CD8-positive, alpha-beta memory T cell (primary cell): ENCODE data around the gene TTLL1. TPM values are rescaled to one million over a fixed set of nuclear protein-coding genes. Genes with fewer than 3 reads are reported as not detected.
"Not testable (repeated sequence)": the region's sequence is repeated elsewhere in the genome, so short reads cannot be mapped to it uniquely, and the experiment has no call there.

Source experiments
- CTCF ChIA-PET: fragments of 350-600 bp; sonication (Branson Sonifier 250); formaldehyde crosslinking; loops from one replicate; lab custom pipeline; 2021; ENCODE audit warnings: antibody characterized with exemption; lab: Charles Lee
- POLR2A ChIA-PET: fragments of 350-600 bp; sonication (Branson Sonifier 250); formaldehyde crosslinking; loops from one replicate; lab custom pipeline; 2021; ENCODE audit warnings: antibody characterized with exemption; lab: Charles Lee
- DNase-seq, 5 donors: peaks; one replicate each; pipeline versions ENCODE4 v3.0.0 to v3.0.0-alpha.2; 2020 to 2022; ENCODE audit warnings: mixed read lengths in 1 of 5
- H3K27ac ChIP-seq: one replicate; pipeline ENCODE4 v1.7.0; 2013; ENCODE audit warnings: low read depth, mild to moderate bottlenecking, low read length, moderate library complexity
- H3K27me3 ChIP-seq: 2 replicates; pipeline ENCODE4 v1.7.0; 2013; ENCODE audit warnings: low read length, mild to moderate bottlenecking; ENCODE audit not compliant: insufficient read depth, poor library complexity, severe bottlenecking
- H3K36me3 ChIP-seq: 2 replicates; pipeline ENCODE4 v1.7.0; 2013; ENCODE audit warnings: mild to moderate bottlenecking, low read length, moderate library complexity; ENCODE audit not compliant: insufficient read depth
- H3K4me1 ChIP-seq: 2 replicates; pipeline ENCODE4 v1.7.0; 2013; ENCODE audit warnings: mild to moderate bottlenecking, low read length, moderate library complexity; ENCODE audit not compliant: insufficient read depth
- H3K4me3 ChIP-seq: 2 replicates; pipeline ENCODE4 v1.7.0; 2013; ENCODE audit warnings: mild to moderate bottlenecking, low read length
- H3K9me3 ChIP-seq: 2 replicates; pipeline ENCODE4 v1.7.0; 2013; ENCODE audit warnings: mild to moderate bottlenecking, low read length
- H3K27ac Mint-ChIP-seq, 8 donors: one replicate each; pipeline ENCODE4 v1.8.0; 2020 to 2021; ENCODE audit warnings: mixed read lengths in 8 of 8, mild to moderate bottlenecking in 6 of 8, inconsistent platforms in 3 of 8, moderate library complexity in 3 of 8
- H3K27me3 Mint-ChIP-seq, 2 donors: one replicate each; pipeline ENCODE4 v1.8.0; 2020 to 2021; ENCODE audit warnings: mixed read lengths in 2 of 2, mild to moderate bottlenecking in 1 of 2, moderate library complexity in 1 of 2
- H3K36me3 Mint-ChIP-seq, 3 donors: one replicate each; pipeline ENCODE4 v1.8.0; 2020 to 2021; ENCODE audit warnings: mixed read lengths in 3 of 3, inconsistent platforms in 1 of 3, mild to moderate bottlenecking in 1 of 3
- H3K4me1 Mint-ChIP-seq, 3 donors: one replicate each; pipeline ENCODE4 v1.8.0; 2020 to 2021; ENCODE audit warnings: mixed read lengths in 3 of 3, inconsistent platforms in 1 of 3, mild to moderate bottlenecking in 1 of 3
- H3K4me3 Mint-ChIP-seq, 7 donors: one replicate each; pipeline ENCODE4 v1.8.0; 2020 to 2021; ENCODE audit warnings: mixed read lengths in 7 of 7, mild to moderate bottlenecking in 6 of 7, moderate library complexity in 4 of 7, inconsistent platforms in 2 of 7
- H3K9me3 Mint-ChIP-seq, 5 donors: one replicate each; pipeline ENCODE4 v1.8.0; 2020 to 2022; ENCODE audit warnings: mixed read lengths in 5 of 5, mild to moderate bottlenecking in 3 of 5, moderate library complexity in 2 of 5, inconsistent platforms in 1 of 5
- polyA plus RNA-seq: library from polyadenylated mRNA; unstranded; fragments of 300-500 nt; fragmentation: Illumina TruSeq; gene quantifications from one replicate; pipeline ENCODE4 v1.2.3, GENCODE V29; 2021
- total RNA-seq, 2 experiments: library from RNA; stranded (reverse); gene quantifications; one replicate each; pipeline ENCODE4 v1.2.3, GENCODE V29; 2021

Gene TTLL1
- total and polyA plus RNA-seq, 3 experiments from 2014 or later: 4.3 to 15.8 (median 5.0) TPM

- Mint-ChIP-seq H3K9me3 (no peaks in the 10 kb centered on the region), H3K27me3 (no peaks in the 10 kb centered on the region), H3K27ac (peak overlapping the region in 7 of 8 donors; percentile 4 to 96 (median 47)), H3K4me3 (no peak overlapping the region), H3K4me1 (peaks cover 64 to 82% (median 72%) of the 10 kb centered on the region in 3 donors), H3K36me3 (peaks cover 0 to 3% (median 2%) of the 10 kb centered on the region in 3 donors)
- DNase-seq: no peak
- Histone ChIP-seq H3K36me3 (no peaks in the 10 kb centered on the region), H3K9me3 (no peaks in the 10 kb centered on the region), H3K4me3 (no peak overlapping the region), H3K27me3 (no peaks in the 10 kb centered on the region), H3K4me1 (peaks cover 20% of the 10 kb centered on the region), H3K27ac (no peak overlapping the region)
- CTCF ChIA-PET: no interaction called here
- POLR2A ChIA-PET: interaction anchor here (0.5 to 0.6 kb wide), 2 partner anchors 9 to 22 kb away, joined by 3 to 7 read pairs; no protein-coding TSS in a partner anchor
Measured at GRCh38 chr22:43000441-43001175, 88.6 kb downstream of the TTLL1 start.

GRCh38 chr22:42997582-42998090 lies 91.6 kb downstream of the TTLL1 start:
- Histone ChIP-seq H3K27me3 (no peaks in the 10 kb centered on the region), H3K27ac (no peak overlapping the region), H3K4me1 (peaks cover 20% of the 10 kb centered on the region), H3K9me3 (no peaks in the 10 kb centered on the region), H3K36me3 (no peaks in the 10 kb centered on the region), H3K4me3 (no peak overlapping the region)
- peaks cover 47 to 74% (median 56%) of the 10 kb centered on the region in 3 donors for H3K4me1 Mint-ChIP-seq
- ChIA-PET CTCF (no interaction called here), POLR2A (interaction anchor here (0.6 kb wide), 1 partner anchor 1218 kb away, joined by 3 read pairs; no protein-coding TSS in a partner anchor)
- H3K4me3 Mint-ChIP-seq: peak overlapping the region in 1 of 7 donors; percentile 56
- H3K36me3 Mint-ChIP-seq: peaks cover 0 to 6% (median 4%) of the 10 kb centered on the region in 3 donors
- H3K9me3 Mint-ChIP-seq: no peaks in the 10 kb centered on the region
- H3K27ac Mint-ChIP-seq: peak overlapping the region in 5 of 8 donors; percentile 4 to 77 (median 54)
- DNase-seq: no peak
- H3K27me3 Mint-ChIP-seq: no peaks in the 10 kb centered on the region

GRCh38 chr22:42996646-42997365 lies 92.4 kb downstream of the TTLL1 start:
- CTCF ChIA-PET: no interaction called here
- Mint-ChIP-seq H3K4me1 (peaks cover 40 to 66% (median 48%) of the 10 kb centered on the region in 3 donors), H3K27me3 (no peaks in the 10 kb centered on the region), H3K4me3 (peak overlapping the region in 1 of 7 donors; percentile 65), H3K27ac (peak overlapping the region in 1 of 8 donors; percentile 72), H3K36me3 (peaks cover 0 to 7% (median 5%) of the 10 kb centered on the region in 3 donors), H3K9me3 (no peaks in the 10 kb centered on the region)
- Histone ChIP-seq H3K4me3 (no peak overlapping the region), H3K9me3 (no peaks in the 10 kb centered on the region), H3K27me3 (no peaks in the 10 kb centered on the region), H3K36me3 (no peaks in the 10 kb centered on the region), H3K27ac (no peak overlapping the region), H3K4me1 (peaks cover 12% of the 10 kb centered on the region)
- no peak for DNase-seq
- POLR2A ChIA-PET: interaction anchor here (0.6 kb wide), 1 partner anchor 1217 kb away, joined by 3 read pairs; no protein-coding TSS in a partner anchor

- H3K9me3 Mint-ChIP-seq, H3K27ac Mint-ChIP-seq, H3K4me3 ChIP-seq, H3K27me3 ChIP-seq, H3K9me3 ChIP-seq, H3K27ac ChIP-seq, CTCF ChIA-PET, DNase-seq, H3K36me3 ChIP-seq, H3K27me3 Mint-ChIP-seq, H3K4me3 Mint-ChIP-seq, H3K4me1 ChIP-seq, H3K36me3 Mint-ChIP-seq, POLR2A ChIA-PET: not testable (repeated sequence)
- H3K4me1 Mint-ChIP-seq: peaks cover 29 to 64% (median 46%) of the 10 kb centered on the region in 3 donors
Measured at GRCh38 chr22:42995654-42996053, 93.5 kb downstream of the TTLL1 start.

- Histone ChIP-seq H3K27me3 (no peaks in the 10 kb centered on the region), H3K9me3 (no peaks in the 10 kb centered on the region), H3K27ac (no peak overlapping the region), H3K4me1 (no peaks in the 10 kb centered on the region), H3K4me3 (no peak overlapping the region), H3K36me3 (no peaks in the 10 kb centered on the region)
- DNase-seq: no peak
- ChIA-PET POLR2A (no interaction called here), CTCF (no interaction called here)
- Mint-ChIP-seq H3K4me3 (no peak overlapping the region), H3K9me3 (no peaks in the 10 kb centered on the region), H3K36me3 (peaks cover 0 to 7% (median 5%) of the 10 kb centered on the region in 3 donors), H3K27ac (no peak overlapping the region), H3K27me3 (no peaks in the 10 kb centered on the region), H3K4me1 (peaks cover 27 to 65% (median 47%) of the 10 kb centered on the region in 3 donors)
Measured at GRCh38 chr22:42994917-42995562, 94.2 kb downstream of the TTLL1 start.

GRCh38 chr22:42994276-42994916 lies 94.8 kb downstream of the TTLL1 start:
- Mint-ChIP-seq H3K9me3 (no peaks in the 10 kb centered on the region), H3K36me3 (peaks cover 0 to 7% (median 5%) of the 10 kb centered on the region in 3 donors), H3K27me3 (no peaks in the 10 kb centered on the region), H3K4me1 (peaks cover 26 to 59% (median 47%) of the 10 kb centered on the region in 3 donors), H3K27ac (peak overlapping the region in 1 of 8 donors; percentile 22), H3K4me3 (no peak overlapping the region)
- Histone ChIP-seq H3K36me3 (no peaks in the 10 kb centered on the region), H3K27ac (no peak overlapping the region), H3K27me3 (no peaks in the 10 kb centered on the region), H3K4me1 (no peaks in the 10 kb centered on the region), H3K4me3 (no peak overlapping the region), H3K9me3 (no peaks in the 10 kb centered on the region)
- ChIA-PET CTCF (no interaction called here), POLR2A (no interaction called here)
- DNase-seq: peak in 1 of 5 donors; percentile 32

- H3K36me3 ChIP-seq: no peaks in the 10 kb centered on the region
- no peak overlapping the region for H3K27ac ChIP-seq
- H3K36me3 Mint-ChIP-seq: peaks cover 0 to 7% (median 5%) of the 10 kb centered on the region in 3 donors
- no peaks in the 10 kb centered on the region for H3K27me3 ChIP-seq
- H3K9me3 ChIP-seq: no peaks in the 10 kb centered on the region
- peak overlapping the region in 1 of 8 donors; percentile 22 for H3K27ac Mint-ChIP-seq
- ChIA-PET CTCF (no interaction called here), POLR2A (no interaction called here)
- H3K4me3 ChIP-seq: no peak overlapping the region
- H3K4me1 Mint-ChIP-seq: peaks cover 23 to 52% (median 41%) of the 10 kb centered on the region in 3 donors
- no peaks in the 10 kb centered on the region for H3K4me1 ChIP-seq
- no peak overlapping the region for H3K4me3 Mint-ChIP-seq
- no peak for DNase-seq
- H3K27me3 Mint-ChIP-seq: no peaks in the 10 kb centered on the region
- H3K9me3 Mint-ChIP-seq: no peaks in the 10 kb centered on the region
Measured at GRCh38 chr22:42993651-42994275, 95.4 kb downstream of the TTLL1 start.
